ENCODE data around the gene STAM2.

DNA sequence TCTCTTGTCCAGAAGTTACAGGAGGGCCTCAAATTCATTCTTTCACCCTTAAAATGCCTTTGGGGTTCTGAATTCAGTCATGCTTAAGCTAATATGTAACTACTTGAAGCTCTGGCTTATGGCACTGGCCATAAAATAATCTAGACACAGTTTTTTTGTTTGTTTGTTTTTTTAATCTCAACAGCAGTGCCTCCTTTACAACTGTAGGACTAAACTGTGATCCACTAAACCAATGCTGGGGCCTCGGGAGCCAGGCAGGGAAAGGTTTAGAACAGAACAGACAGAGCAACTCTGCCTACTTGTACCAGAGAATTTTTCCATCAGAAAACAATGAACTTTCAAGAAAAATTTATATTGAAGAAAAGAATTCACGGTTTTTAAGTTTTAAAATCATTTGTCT, 1.7 kb downstream of the STAM2 start:
- no peak for TF ChIP-seq POLR2A (IDR thresholded peaks at IDR 0.05)
- TF ChIP-seq, protein P1, sequence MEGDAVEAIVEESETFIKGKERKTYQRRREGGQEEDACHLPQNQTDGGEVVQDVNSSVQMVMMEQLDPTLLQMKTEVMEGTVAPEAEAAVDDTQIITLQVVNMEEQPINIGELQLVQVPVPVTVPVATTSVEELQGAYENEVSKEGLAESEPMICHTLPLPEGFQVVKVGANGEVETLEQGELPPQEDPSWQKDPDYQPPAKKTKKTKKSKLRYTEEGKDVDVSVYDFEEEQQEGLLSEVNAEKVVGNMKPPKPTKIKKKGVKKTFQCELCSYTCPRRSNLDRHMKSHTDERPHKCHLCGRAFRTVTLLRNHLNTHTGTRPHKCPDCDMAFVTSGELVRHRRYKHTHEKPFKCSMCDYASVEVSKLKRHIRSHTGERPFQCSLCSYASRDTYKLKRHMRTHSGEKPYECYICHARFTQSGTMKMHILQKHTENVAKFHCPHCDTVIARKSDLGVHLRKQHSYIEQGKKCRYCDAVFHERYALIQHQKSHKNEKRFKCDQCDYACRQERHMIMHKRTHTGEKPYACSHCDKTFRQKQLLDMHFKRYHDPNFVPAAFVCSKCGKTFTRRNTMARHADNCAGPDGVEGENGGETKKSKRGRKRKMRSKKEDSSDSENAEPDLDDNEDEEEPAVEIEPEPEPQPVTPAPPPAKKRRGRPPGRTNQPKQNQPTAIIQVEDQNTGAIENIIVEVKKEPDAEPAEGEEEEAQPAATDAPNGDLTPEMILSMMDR (IDR thresholded peaks at IDR 0.05) = no peak
